K562 (cell line): ENCODE results near the gene PRDX2. TPM values are rescaled to one million over a fixed set of nuclear protein-coding genes. Genes with fewer than 3 reads are reported as not detected.

ENCODE experiments used
- CREB1 ChIP-seq, 2 experiments: sonication (generic) in 1 of 2; formaldehyde crosslinking in 1 of 2; IDR thresholded peaks; 2 replicates each; pipeline versions ENCODE4 v1.6.1 to v1.8.0; 2012 to 2022; ENCODE audit warnings: inconsistent platforms in 1 of 2, mild to moderate bottlenecking in 1 of 2, missing genetic modification reagents in 1 of 2, moderate library complexity in 1 of 2
- CREM ChIP-seq: IDR thresholded peaks from 2 replicates; pipeline ENCODE4 v1.6.1; 2014; ENCODE audit warnings: antibody characterized with exemption, low read depth
- CTCFL ChIP-seq: IDR thresholded peaks from 2 replicates; pipeline ENCODE4 v1.6.1; 2011; ENCODE audit warnings: borderline replicate concordance, low read depth, mild to moderate bottlenecking, moderate library complexity, low read length; ENCODE audit not compliant: insufficient read depth, poor library complexity, severe bottlenecking
- GABPB1 ChIP-seq: sonication (generic); formaldehyde crosslinking; IDR thresholded peaks from 2 replicates; pipeline ENCODE4 v1.8.0; 2022; ENCODE audit warnings: mild to moderate bottlenecking, missing genetic modification reagents
- HDAC1 ChIP-seq, 2 experiments: fragments of 450-650 bp; IDR thresholded peaks; 2 replicates each; pipeline ENCODE4 v1.6.1; 2016 to 2017; ENCODE audit warnings: inconsistent platforms in 1 of 2, mild to moderate bottlenecking in 1 of 2, moderate library complexity in 1 of 2
- LEF1 ChIP-seq: fragments of 450-650 bp; IDR thresholded peaks from 2 replicates; pipeline ENCODE4 v1.6.1; 2016; ENCODE audit warnings: mild to moderate bottlenecking
- MEF2A ChIP-seq: IDR thresholded peaks from 2 replicates; pipeline ENCODE4 v1.6.1; 2011; ENCODE audit warnings: low read depth, mild to moderate bottlenecking, low read length, moderate library complexity; ENCODE audit not compliant: control insufficient read depth
- NCOA6 ChIP-seq: fragments of 450-650 bp; IDR thresholded peaks from 2 replicates; pipeline ENCODE4 v1.6.1; 2017; ENCODE audit warnings: mild to moderate bottlenecking
- NRF1 ChIP-seq, 2 experiments: fragments of 450-650 bp; IDR thresholded peaks in 1 of 2; conservative IDR thresholded peaks in 1 of 2; 2 replicates each; pipeline ENCODE4 v1.6.1; 2014; ENCODE audit warnings: mild to moderate bottlenecking in 2 of 2
- RB1 ChIP-seq: fragments of 450-650 bp; IDR thresholded peaks from 2 replicates; pipeline ENCODE4 v1.6.1; 2017; ENCODE audit warnings: low read depth, mild to moderate bottlenecking
- SMARCB1 ChIP-seq: IDR thresholded peaks from 2 replicates; pipeline ENCODE4 v1.6.1; 2011; ENCODE audit warnings: improper control_type of control experiment, low read depth; ENCODE audit not compliant: insufficient read length
- SMC3 ChIP-seq: conservative IDR thresholded peaks from 2 replicates; pipeline ENCODE4 v1.6.1; 2011; ENCODE audit warnings: low read depth, low read length, improper control_type of control experiment; ENCODE audit not compliant: insufficient read depth
- SP1 ChIP-seq: sonication (generic); formaldehyde crosslinking; IDR thresholded peaks from 2 replicates; pipeline ENCODE4 v1.8.1; 2022; ENCODE audit warnings: mild to moderate bottlenecking, missing genetic modification reagents
- TEAD2 ChIP-seq: fragments of 450-650 bp; IDR thresholded peaks from 2 replicates; pipeline ENCODE4 v1.6.1; 2016; ENCODE audit warnings: missing genetic modification characterization, control low read depth, missing compliant biosample characterization
- USF1 ChIP-seq: sonication (generic); formaldehyde crosslinking; IDR thresholded peaks from 2 replicates; pipeline ENCODE4 v1.9.0; 2022; ENCODE audit warnings: mild to moderate bottlenecking, missing genetic modification reagents
- ZBTB7A ChIP-seq: IDR thresholded peaks from 2 replicates; pipeline ENCODE4 v1.6.1; 2011; ENCODE audit warnings: low read depth, mild to moderate bottlenecking, low read length, moderate library complexity, borderline replicate concordance; ENCODE audit not compliant: control insufficient read depth
- ZKSCAN1 ChIP-seq: fragments of 150-350 bp; IDR thresholded peaks from 2 replicates; pipeline ENCODE4 v1.6.1; 2016; ENCODE audit warnings: low read depth, low read length
- ZNF253 ChIP-seq: fragments of 250-450 bp; sonication (Bioruptor Pico); conservative IDR thresholded peaks from 2 replicates; pipeline ENCODE4 v1.6.1; 2021; ENCODE audit warnings: mild to moderate bottlenecking
- ZNF316 ChIP-seq: fragments of 450-650 bp; IDR thresholded peaks from 2 replicates; pipeline ENCODE4 v1.6.1; 2016
- polyA plus RNA-seq, 8 experiments: library from polyadenylated mRNA; depleted of rRNA in 4 of 8; stranded (reverse) in 5 of 8; unstranded in 3 of 8; fragments of >200 nt; fragmentation: Nextera tagmentation in 2 of 8; fragmentation: Illumina TruSeq in 1 of 8; extraction: Ambion mirVana in 2 of 8; extraction: Trizol in 1 of 8; gene quantifications; 2 replicates each; pipeline versions ENCODE4 v1.2.1 to v1.2.3, GENCODE V29; 2011 to 2014; ENCODE audit warnings: inconsistent platforms in 1 of 8, missing spikeins in 1 of 8
- total RNA-seq, 7 experiments: library from RNA; depleted of rRNA in 6 of 7; stranded (reverse); fragments of >200 nt in 6 of 7; fragmentation: Illumina TruSeq in 2 of 7; extraction: Trizol in 2 of 7; gene quantifications; 2 replicates each; pipeline versions ENCODE4 v1.2.1 to v1.2.3, GENCODE V29; 2011 to 2021; ENCODE audit warnings: low replicate concordance in 1 of 7
- TF ChIP-seq, protein P1 (sequence below): fragments of 250-450 bp; sonication (Bioruptor Pico); IDR thresholded peaks from 2 replicates; pipeline ENCODE4 v1.4.0; 2020; ENCODE audit warnings: mild to moderate bottlenecking, moderate library complexity
- TF ChIP-seq, protein P2 (sequence below): IDR thresholded peaks from 3 replicates; pipeline ENCODE4 v1.6.1; 2011; ENCODE audit warnings: borderline replicate concordance, mild to moderate bottlenecking; ENCODE audit not compliant: insufficient read length, insufficient read depth

PRDX2 gene
- total and polyA plus RNA-seq, 9 of the 15 experiments (the other 6 are each of a cell fraction or from before 2014, with no cell fraction given) = 206 to 1,183 (median 415) TPM

DNA sequence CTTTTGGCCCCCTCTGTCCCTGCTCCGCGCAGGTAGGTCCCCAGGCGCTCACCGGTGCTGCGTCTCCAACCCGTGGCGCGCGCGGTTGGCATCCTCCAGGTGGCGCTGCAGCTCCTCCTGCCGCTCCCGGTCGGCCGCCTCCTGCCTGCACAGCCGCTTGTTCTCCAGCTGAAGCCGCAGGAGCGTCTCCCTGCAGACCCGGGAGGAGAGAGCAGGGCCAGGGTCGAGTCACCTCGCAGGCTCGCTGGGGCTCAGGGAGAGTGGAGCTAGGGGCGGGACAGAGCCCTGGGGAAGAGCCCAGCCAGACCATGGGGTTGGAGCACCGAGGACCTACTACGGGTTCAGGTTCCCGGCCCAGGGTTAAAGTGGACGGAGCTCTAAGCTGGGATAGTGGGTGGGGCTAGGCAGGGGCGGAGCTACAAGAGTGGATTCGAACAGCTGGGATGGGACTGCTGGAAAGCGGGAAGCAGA is 35.5 kb downstream of the PRDX2 start (continued):
- TF ChIP-seq SMC3 (peak; percentile 29; the same call in 1 of the 2 replicates), GABPB1 (CRISPR knock-in tag) (0 out of 2 replicates have a peak, but pooled peaks have one; percentile 25), USF1 (CRISPR knock-in tag) (no peak), MEF2A (no peak), ZKSCAN1 (peak; percentile 77), CREB1 (IDR thresholded peaks at IDR 0.05) (no peak), CREB1 (CRISPR knock-in tag; IDR thresholded peaks at IDR 0.05) (no peak), CREM (0 out of 2 replicates have a peak, but pooled peaks have one; percentile 7), CTCFL (peak; percentile 46), LEF1 (no peak), ZNF316 (no peak), SP1 (0 out of 2 replicates have a peak, but pooled peaks have one; percentile 25), HDAC1 (IDR thresholded peaks at IDR 0.05) (0 out of 4 replicates have a peak, but pooled peaks of 1 of the 2 experiments have one; percentile 18), ZBTB7A (peak; percentile 31; the same call in 1 of the 2 replicates), TEAD2 (tag) (no peak), NCOA6 (no peak), RB1 (peak; percentile 58; the same call in 1 of the 2 replicates), SMARCB1 (no peak), NRF1 (conservative IDR thresholded peaks at IDR 0.05 in 1 of 2, IDR thresholded peaks at IDR 0.05 in 1 of 2) (peak; percentile 21 to 36; a peak in 1 of 4 replicates), ZNF253 (CRISPR knock-in tag) (no peak)
- TF ChIP-seq, protein P1, sequence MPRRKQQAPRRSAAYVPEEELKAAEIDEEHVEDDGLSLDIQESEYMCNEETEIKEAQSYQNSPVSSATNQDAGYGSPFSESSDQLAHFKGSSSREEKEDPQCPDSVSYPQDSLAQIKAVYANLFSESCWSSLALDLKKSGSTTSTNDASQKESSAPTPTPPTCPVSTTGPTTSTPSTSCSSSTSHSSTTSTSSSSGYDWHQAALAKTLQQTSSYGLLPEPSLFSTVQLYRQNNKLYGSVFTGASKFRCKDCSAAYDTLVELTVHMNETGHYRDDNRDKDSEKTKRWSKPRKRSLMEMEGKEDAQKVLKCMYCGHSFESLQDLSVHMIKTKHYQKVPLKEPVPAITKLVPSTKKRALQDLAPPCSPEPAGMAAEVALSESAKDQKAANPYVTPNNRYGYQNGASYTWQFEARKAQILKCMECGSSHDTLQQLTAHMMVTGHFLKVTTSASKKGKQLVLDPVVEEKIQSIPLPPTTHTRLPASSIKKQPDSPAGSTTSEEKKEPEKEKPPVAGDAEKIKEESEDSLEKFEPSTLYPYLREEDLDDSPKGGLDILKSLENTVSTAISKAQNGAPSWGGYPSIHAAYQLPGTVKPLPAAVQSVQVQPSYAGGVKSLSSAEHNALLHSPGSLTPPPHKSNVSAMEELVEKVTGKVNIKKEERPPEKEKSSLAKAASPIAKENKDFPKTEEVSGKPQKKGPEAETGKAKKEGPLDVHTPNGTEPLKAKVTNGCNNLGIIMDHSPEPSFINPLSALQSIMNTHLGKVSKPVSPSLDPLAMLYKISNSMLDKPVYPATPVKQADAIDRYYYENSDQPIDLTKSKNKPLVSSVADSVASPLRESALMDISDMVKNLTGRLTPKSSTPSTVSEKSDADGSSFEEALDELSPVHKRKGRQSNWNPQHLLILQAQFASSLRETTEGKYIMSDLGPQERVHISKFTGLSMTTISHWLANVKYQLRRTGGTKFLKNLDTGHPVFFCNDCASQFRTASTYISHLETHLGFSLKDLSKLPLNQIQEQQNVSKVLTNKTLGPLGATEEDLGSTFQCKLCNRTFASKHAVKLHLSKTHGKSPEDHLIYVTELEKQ (CRISPR knock-in tag) = no peak
- TF ChIP-seq, protein P2, sequence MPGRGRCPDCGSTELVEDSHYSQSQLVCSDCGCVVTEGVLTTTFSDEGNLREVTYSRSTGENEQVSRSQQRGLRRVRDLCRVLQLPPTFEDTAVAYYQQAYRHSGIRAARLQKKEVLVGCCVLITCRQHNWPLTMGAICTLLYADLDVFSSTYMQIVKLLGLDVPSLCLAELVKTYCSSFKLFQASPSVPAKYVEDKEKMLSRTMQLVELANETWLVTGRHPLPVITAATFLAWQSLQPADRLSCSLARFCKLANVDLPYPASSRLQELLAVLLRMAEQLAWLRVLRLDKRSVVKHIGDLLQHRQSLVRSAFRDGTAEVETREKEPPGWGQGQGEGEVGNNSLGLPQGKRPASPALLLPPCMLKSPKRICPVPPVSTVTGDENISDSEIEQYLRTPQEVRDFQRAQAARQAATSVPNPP = no peak
